Smooth muscle cell (in vitro differentiated cells): Measurements from ENCODE around the gene HYI. TPM values are rescaled to one million over a fixed set of nuclear protein-coding genes. Genes with fewer than 3 reads are reported as not detected.

ENCODE experiments used
- DNase-seq: peaks from one replicate; lab custom pipeline; 2025; ENCODE audit not compliant: unreplicated experiment; lab: John Stamatoyannopoulos, UW
- H2AFZ ChIP-seq: fragments of 200-600 bp; sonication (generic); 2 replicates; pipeline ENCODE4 v1.6.0; 2016; ENCODE audit warnings: antibody characterized with exemption, low read depth, mild to moderate bottlenecking
- H3F3A ChIP-seq: fragments of 200-600 bp; sonication (generic); 2 replicates; pipeline ENCODE4 v1.6.0; 2017; ENCODE audit warnings: antibody characterized with exemption, low read depth
- H3K27ac ChIP-seq: fragments of 200-600 bp; sonication (generic); 2 replicates; pipeline ENCODE4 v1.5.1; 2016; ENCODE audit warnings: low read depth, mild to moderate bottlenecking
- H3K27me3 ChIP-seq: fragments of 200-600 bp; sonication (generic); 2 replicates; pipeline ENCODE4 v1.6.1; 2016; ENCODE audit warnings: low read depth, mild to moderate bottlenecking
- H3K36me3 ChIP-seq: fragments of 200-600 bp; sonication (generic); 2 replicates; pipeline ENCODE4 v1.5.1; 2016; ENCODE audit warnings: low read depth
- H3K4me1 ChIP-seq: fragments of 200-600 bp; sonication (generic); 2 replicates; pipeline ENCODE4 v1.5.1; 2016; ENCODE audit warnings: low read depth
- H3K4me2 ChIP-seq: fragments of 200-600 bp; sonication (generic); 2 replicates; pipeline ENCODE4 v1.6.0; 2016; ENCODE audit warnings: mild to moderate bottlenecking
- H3K4me3 ChIP-seq: fragments of 200-600 bp; sonication (generic); 2 replicates; pipeline ENCODE4 v1.5.1; 2016; ENCODE audit warnings: mild to moderate bottlenecking
- H3K79me2 ChIP-seq: fragments of 200-600 bp; sonication (generic); 2 replicates; pipeline ENCODE4 v1.6.0; 2016; ENCODE audit warnings: low read depth, mild to moderate bottlenecking
- H3K9ac ChIP-seq: fragments of 200-600 bp; sonication (generic); 2 replicates; pipeline ENCODE4 v1.6.0; 2016; ENCODE audit warnings: low read depth
- H3K9me3 ChIP-seq: fragments of 200-600 bp; sonication (generic); replicated peaks from 2 replicates; pipeline ENCODE4 v1.5.1; 2016; ENCODE audit warnings: low read depth
- H4K20me1 ChIP-seq: fragments of 200-600 bp; sonication (generic); 2 replicates; pipeline ENCODE4 v1.6.0; 2016; ENCODE audit warnings: low read depth
- WGBS: methylation state at CpG from one replicate; pipeline ENCODE4 v1.1.7; 2016; ENCODE audit warnings: low lambda C conversion rate; 5-methylcytosine and 5-hydroxymethylcytosine counted together
- polyA plus RNA-seq: library from polyadenylated mRNA; unstranded; fragments of >200 nt; fragmentation: Nextera tagmentation; extraction: Ambion mirVana; gene quantifications from 2 replicates; pipeline ENCODE4 v1.2.1, GENCODE V29; 2016
- total RNA-seq: library from RNA; depleted of rRNA; stranded (reverse); fragments of >200 nt; gene quantifications from 2 replicates; pipeline ENCODE4 v1.2.3, GENCODE V29; 2014
- TF ChIP-seq, protein P1 (sequence below): fragments of 200-600 bp; sonication (generic); IDR thresholded peaks from 2 replicates; pipeline ENCODE4 v1.5.1; 2017; ENCODE audit warnings: borderline replicate concordance, mild to moderate bottlenecking, antibody characterized with exemption; ENCODE audit not compliant: insufficient read depth, poor library complexity, severe bottlenecking

The HYI gene
- total and polyA plus RNA-seq, 2 experiments from 2014 or later, result 19.5 to 19.8 TPM

DNA sequence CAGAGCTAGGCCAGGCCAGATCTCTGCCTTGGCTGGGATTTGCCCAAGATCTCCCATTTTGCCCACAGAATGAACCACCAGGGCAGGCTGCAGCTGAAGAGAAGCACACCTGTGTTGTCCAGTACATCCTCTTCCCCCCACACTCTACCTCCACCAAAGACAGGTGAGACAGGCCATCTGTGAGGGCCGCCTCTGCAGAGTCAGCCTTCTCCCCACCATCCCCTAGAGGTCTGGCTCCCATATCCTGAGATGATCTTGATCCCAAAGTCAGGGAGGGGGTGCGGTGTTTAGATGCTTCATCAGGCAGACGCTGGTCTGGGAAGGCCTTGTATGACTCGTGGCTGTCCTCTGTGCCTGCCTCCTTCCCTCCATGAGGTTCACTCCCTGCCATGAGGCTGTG, 28.7 kb downstream of the HYI start:
- Histone ChIP-seq H3K4me3 (no peak overlapping the region), H3K27me3 (no peaks in the 10 kb centered on the region), H2AFZ (no peak overlapping the region), H3K27ac (no peak overlapping the region), H3K36me3 (peaks cover 8% of the 10 kb centered on the region), H4K20me1 (no peaks in the 10 kb centered on the region), H3K9me3 (no peaks in the 10 kb centered on the region), H3K9ac (no peak overlapping the region), H3K79me2 (no peaks in the 10 kb centered on the region), H3F3A (no peaks in the 10 kb centered on the region), H3K4me1 (no peaks in the 10 kb centered on the region), H3K4me2 (no peak overlapping the region)
- TF ChIP-seq, protein P1, sequence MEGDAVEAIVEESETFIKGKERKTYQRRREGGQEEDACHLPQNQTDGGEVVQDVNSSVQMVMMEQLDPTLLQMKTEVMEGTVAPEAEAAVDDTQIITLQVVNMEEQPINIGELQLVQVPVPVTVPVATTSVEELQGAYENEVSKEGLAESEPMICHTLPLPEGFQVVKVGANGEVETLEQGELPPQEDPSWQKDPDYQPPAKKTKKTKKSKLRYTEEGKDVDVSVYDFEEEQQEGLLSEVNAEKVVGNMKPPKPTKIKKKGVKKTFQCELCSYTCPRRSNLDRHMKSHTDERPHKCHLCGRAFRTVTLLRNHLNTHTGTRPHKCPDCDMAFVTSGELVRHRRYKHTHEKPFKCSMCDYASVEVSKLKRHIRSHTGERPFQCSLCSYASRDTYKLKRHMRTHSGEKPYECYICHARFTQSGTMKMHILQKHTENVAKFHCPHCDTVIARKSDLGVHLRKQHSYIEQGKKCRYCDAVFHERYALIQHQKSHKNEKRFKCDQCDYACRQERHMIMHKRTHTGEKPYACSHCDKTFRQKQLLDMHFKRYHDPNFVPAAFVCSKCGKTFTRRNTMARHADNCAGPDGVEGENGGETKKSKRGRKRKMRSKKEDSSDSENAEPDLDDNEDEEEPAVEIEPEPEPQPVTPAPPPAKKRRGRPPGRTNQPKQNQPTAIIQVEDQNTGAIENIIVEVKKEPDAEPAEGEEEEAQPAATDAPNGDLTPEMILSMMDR, result no peak
- no peak for DNase-seq
- WGBS, result 85% methylated on average over 4 of the region's 4 CpGs

- H3K27me3 ChIP-seq, result no peaks in the 10 kb centered on the region
- H3K9me3 ChIP-seq, result no peaks in the 10 kb centered on the region
- no peaks in the 10 kb centered on the region for H3K79me2 ChIP-seq
- H3K4me1 ChIP-seq, result no peaks in the 10 kb centered on the region
- H3K36me3 ChIP-seq, result peaks cover 2% of the 10 kb centered on the region
- WGBS, result 98% methylated on average over 23 of the region's 23 CpGs
- no peak overlapping the region for H3K9ac ChIP-seq
- TF ChIP-seq, protein P1, result no peak
- H4K20me1 ChIP-seq, result no peaks in the 10 kb centered on the region
- no peak for DNase-seq
- H2AFZ ChIP-seq, result no peak overlapping the region
- H3F3A ChIP-seq, result no peaks in the 10 kb centered on the region
- H3K4me3 ChIP-seq, result no peak overlapping the region
- H3K4me2 ChIP-seq, result no peak overlapping the region
- no peak overlapping the region for H3K27ac ChIP-seq
These were observed 29.8 kb downstream of the HYI start for GRCh38 chr1:43423672-43424550.

DNA sequence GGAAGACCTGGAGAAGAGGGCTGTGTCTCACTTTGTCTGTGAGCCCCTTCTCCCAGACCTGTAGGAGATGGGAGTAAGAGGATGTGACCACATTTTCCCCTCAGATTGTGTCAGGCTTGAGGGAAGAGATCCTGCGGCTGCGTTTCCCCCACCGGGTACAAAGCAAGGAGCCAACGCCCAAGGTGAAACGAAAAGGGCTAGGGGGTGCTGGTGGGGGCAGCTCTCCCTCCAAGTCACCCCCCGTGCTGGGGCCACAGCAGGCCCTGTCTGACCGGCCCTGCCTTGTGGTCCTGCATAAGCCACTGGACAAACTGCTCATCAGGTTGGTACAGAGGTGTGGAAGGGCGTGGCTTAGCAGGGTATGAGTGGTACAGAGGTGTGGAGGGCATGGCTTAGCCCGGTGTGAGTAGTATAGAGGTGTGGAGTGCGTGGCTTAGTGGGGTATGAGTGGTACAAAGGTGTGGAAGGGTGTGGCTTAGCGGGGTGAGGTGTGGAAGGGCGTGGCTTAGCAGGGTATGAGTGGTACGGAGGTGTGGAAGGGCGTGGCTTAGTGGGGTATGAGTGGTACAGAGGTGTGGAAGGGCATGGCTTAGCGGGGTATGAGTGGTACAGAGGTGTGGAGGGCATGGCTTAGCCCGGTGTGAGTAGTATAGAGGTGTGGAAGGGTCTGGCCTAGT, 30.6 kb downstream of the HYI start:
- Histone ChIP-seq H3K9me3 (no peaks in the 10 kb centered on the region), H3K4me1 (no peaks in the 10 kb centered on the region), H3K36me3 (peaks cover 5% of the 10 kb centered on the region), H4K20me1 (no peaks in the 10 kb centered on the region), H2AFZ (no peak overlapping the region), H3K9ac (no peak overlapping the region), H3K4me2 (no peak overlapping the region), H3K27ac (no peak overlapping the region), H3K79me2 (no peaks in the 10 kb centered on the region), H3K4me3 (no peak overlapping the region), H3K27me3 (no peaks in the 10 kb centered on the region), H3F3A (no peaks in the 10 kb centered on the region)
- no peak for DNase-seq
- TF ChIP-seq, protein P1, result no peak
- WGBS, result 98% methylated on average over 16 of the region's 16 CpGs
